CD4-positive, alpha-beta T cell treated with Interleukin-4 for 4 hours (primary cell): Measurements from ENCODE around the gene QRICH2.
A peak's percentile ranks its signal among the peaks of the same experiment; 100 is the strongest.
"Not testable (repeated sequence)": the region's sequence is repeated elsewhere in the genome, so short reads cannot be mapped to it uniquely, and the experiment has no call there.

Source experiments
- DNase-seq: peaks from one replicate; pipeline ENCODE4 v3.0.0-alpha.2; 2020

The QRICH2 gene

DNA sequence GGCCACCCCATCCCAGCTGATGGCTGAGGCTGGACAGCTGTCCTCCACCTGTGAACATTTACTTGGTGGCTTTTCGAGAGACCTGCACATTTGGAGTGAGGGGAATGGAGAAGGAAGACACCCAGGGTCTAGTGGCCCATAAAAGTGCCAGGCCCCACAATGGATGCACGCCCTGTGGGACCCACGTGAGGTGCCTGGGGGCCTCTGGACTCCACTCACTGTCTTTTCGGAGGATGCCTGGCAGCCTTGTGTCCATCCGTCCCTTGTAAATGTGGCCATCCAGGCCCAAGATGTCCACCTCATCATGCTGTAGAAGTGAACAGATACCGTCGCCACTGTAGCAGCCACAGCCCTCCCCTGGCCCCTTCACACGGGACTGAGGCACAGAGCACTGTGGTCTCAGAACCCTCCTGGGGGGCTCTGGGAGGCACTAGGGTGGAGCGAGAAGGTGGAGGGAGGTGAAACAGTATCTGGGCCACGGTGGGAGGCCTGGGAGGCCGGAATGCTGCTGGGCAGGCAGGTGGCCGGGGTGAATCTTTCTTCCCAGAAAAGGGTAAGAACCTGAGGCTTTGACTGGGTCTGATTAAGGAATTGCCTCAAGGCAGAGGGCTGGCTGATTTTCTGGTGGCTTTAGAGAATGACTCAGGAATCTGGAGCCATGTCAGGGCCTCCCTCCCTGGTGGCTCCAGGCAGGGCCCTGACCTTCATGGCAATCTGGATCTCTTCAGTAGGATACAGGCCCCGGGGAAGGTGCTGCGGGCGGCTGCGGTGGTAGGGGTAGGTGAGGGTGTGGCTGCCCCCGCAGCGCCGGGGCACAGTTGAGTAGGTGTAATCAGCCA is 31.4 kb downstream of the QRICH2 start:
- no peak for DNase-seq

DNA sequence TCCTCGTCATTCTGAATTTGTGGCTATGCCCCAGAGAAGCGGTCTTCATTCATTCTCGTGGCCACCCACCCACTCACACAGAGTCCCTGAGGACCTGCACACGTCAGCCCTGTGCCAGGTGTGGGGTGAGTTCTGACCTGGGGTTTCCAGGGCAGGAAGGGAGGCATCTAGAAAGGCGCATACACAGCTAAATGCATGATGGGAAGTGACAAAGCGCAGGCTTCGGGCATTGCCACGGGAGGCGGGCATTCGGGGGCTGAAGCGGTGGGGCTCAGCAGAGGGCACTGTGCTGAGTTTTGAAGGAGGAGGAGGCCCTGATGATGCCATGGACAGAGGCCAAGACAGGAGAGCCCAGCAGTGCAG is 32.0 kb downstream of the QRICH2 start:
- no peak for DNase-seq

GRCh38 chr17:76275382-76276068 is 32.6 kb downstream of the QRICH2 start:
- DNase-seq, result no peak

- DNase-seq, result no peak
Observed at GRCh38 chr17:76274112-76274956, 33.7 kb downstream of the QRICH2 start.

DNA sequence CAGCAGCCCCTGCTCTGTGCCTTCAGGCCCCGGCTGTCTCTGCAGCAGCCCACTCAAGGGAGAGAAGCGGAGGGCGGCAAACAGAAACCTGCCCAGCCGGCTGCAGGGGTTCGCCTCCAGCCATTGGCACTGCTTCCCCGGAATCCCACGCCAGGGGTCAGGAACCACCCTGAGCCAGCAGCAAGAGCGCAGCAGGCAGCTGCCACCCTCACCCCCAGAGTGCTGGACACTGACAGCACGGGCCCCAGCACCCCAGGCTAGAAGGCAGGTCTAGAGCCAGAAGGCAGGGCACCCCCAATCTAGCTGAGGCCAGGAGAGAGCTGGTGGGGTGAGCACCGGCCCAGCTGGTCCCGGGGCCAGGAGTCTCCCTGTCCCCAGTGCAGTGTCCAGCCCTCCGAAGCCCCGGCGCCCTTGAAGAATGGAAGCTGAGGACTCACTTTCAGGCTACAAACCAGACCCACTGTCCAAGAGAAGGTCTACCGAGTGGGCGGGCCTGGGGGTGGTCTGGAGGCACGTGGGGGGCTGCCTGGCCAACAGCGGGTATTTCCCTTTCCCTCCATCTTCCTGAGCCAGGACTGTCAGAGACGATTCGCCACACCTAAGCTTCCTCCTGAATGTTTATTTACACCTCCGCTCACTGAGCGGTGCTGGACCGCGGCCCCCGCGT is 34.5 kb downstream of the QRICH2 start:
- no peak for DNase-seq

GRCh38 chr17:76272541-76273444 is 35.3 kb downstream of the QRICH2 start:
- DNase-seq, result peak; percentile 27

DNA sequence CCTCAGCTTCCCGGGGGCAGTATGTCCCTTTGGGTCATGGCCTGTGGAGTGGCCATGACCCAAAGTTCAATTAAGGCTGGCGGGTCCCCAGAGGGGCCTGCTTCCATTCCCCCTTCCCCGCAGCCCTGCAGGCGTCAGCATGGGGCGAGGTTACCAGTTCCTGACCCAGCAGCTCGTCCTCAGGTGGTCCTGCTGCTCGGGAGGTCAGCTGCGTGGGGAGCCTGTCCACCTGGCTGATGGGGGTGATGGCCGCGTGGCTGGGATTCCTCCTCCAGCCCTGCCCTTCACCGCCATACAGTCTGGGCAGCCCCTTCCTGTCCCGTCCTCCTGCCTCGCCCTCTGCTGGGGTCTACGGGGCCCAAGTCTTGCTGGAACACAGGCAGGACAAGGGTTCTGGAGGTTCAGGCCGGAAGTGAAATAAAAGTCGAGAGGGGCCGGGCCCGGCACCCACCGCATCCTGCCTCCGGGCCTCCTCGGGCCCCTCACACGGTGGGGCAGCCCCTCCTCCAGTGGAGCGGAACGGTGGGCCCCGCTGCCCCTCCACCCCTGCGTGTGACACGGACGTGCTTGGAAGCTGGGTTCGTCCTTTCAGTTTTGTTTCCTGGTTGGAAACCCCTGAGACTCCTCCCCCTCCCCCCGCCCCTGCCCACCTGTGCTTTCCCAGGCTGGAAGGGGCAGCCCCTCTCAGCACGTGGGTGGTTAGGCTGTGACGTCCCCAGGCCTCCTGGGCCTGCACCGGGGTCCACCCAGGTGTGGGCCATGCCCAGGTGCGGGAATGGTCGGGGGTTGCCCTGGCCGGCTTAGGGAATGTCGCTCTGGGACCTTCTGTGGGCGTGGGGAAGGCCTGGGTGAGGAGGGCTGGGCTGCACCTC is 36.2 kb downstream of the QRICH2 start:
- DNase-seq, result peak; percentile 54

GRCh38 chr17:76270770-76271668 is 37.1 kb downstream of the QRICH2 start:
- no peak for DNase-seq

DNA sequence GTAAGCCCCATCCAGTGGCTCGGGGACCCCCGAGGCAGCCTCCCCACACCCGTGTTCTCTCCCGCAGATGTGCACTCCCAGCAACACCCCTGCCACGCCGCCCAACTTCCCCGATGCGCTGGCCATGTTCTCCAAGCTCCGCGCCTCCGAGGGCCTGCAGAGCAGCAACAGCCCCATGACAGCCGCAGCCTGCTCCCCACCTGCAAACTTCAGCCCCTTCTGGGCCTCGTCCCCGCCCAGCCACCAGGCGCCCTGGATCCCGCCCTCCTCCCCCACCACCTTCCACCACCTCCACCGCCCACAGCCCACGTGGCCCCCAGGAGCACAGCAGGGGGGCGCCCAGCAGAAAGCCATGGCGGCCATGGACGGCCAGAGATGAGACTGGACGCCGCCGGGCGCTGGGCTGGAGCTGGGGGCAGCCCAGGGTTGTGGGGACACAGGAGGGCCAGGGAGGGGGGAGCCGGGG is 37.9 kb downstream of the QRICH2 start:
- no peak for DNase-seq

DNA sequence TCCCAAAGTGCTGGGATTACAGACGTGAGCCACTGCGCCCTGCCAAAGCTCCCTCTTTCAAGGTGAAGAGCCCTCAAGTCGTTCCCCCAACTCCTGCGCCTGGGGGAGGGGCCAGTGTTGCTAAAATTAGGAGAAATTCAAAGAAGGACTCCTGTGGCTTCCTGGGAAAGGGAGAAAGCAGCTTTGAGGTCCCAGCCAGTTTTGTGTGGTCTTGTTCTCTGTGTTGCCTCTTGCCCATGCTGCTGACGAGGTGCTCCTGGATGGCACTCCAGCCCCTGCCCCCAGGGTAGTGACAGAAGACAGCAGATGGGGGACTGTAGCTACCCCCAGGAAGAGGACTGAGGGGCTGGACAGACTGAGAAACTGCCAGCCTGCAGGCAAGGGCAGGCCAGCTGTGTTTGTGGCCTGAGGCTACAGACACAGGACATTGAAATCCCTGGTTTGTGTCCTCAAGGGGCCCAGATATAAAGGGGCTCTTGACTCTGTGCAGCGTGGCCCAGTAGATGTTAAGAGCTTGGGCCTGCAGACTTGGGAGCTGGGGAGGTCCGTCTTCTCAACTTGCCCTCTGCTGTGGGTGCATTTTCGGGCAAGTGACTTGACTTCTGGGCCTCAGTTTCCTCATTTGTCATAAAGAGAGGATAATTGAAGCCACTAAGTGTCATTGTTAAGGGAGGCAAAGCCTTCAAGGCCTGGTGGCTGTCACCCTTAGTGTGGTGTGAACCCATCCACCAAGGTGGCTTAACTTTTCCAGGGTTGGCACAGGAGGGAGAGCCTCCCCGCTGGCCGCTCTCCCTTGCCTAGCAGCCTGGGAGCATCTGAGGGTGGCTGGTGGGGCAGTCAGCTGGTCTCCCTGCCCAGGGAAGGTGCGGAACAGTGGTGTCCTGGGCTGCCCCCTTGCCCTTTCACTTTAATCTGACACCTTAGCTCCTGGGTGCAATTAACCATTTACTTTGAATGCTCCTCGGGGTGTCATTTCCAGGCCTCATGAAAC is 38.8 kb downstream of the QRICH2 start:
- DNase-seq, result no peak

DNA sequence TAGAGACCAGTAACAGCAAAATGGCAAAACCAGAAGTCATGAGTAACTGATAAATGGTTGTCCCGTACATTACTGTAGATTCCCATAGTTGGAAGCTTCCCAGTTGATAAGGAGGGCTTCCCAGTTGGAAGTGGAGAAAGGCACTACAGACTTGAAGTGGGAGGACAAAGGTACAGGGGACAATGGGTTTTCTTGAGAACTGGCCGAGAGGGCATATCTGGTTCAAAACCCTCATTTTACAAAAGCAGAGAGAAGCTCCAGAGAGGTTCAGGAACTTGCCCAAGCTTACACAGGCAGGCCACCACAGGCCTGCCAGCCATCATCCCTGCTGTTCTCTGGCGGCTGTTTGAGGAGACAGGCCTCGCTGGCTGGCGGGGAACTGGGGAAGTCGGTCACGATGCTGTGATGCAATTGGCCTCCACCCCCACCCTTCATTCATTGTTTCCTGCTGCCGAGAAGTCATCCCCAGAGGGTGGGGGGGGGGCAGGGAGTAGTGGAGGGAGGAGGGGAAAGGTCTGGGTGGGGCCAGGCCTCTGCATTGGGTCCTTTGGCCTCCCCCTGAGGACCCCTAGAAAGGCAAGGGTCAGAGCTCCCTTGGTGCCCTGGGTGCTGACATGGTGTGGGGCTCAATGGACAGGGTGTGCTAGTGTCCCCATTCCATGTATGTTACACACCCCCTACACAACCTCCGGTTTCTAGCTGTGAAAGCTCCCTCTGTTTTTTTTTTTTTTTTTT is 39.9 kb downstream of the QRICH2 start:
- DNase-seq, result peak; percentile 68

DNA sequence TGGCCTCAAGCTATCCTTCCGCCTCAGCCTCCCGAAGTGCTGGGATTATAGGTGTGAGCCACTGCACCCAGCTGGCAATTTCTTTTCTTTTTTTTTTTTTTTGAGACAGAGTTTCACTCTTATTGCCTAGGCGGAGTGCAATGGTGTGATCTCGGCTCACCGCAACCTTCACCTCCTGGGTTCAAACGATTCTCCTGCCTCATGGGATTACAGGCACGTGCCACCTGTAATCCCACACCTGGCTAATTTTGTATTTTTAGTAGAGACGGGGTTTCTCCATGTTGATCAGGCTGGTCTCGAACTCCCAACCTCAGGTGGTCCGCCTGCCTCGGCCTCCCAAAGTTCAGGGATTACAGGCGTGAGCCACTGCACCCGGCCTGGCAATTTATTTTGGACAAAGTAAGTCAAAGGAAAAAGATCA is 40.5 kb downstream of the QRICH2 start:
- DNase-seq, result not testable (repeated sequence)

GRCh38 chr17:76267051-76267576 is 41.0 kb downstream of the QRICH2 start:
- no peak for DNase-seq

GRCh38 chr17:76266244-76266938 is 41.7 kb downstream of the QRICH2 start:
- no peak for DNase-seq

DNA sequence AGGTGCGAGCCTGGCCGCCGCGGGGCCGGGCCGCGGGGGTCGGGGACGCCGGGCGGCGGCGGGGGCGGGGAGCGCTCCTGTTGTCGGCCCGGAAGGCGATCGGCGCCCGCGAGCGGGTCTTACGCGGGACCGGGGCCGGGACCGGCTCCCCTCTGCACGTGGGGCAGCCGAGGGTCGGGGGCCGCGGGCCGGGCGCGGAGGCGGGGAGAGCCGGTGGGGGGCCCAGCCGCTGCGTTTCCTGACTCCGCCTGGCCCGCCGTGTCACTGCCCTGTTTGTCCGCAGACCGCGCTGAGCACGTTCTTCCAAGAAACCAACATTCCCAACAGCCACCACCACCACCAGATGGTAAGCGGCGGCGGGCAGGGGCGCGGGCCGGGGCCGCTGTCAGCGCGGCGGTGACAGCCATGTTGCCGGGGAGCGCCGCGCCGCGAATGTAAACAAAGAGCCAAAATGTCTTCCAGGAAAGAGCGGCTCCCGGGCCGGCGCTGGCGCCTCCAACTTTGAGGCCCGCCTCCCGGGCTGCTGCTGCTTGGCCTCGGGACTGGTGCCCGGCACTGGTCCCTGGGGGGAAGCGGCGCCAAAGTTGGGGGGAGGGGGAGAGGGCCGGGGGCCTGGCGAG is 42.3 kb downstream of the QRICH2 start:
- DNase-seq, result peak; percentile 46
